NCI-H82 (cell line): ENCODE measurements around the gene LIN52.

Experiments used
- DNase-seq: peaks from one replicate; lab custom pipeline; 2025; lab: John Stamatoyannopoulos, UW

The LIN52 gene

GRCh38 chr14:74237441-74237840 is 152.7 kb downstream of the LIN52 start:
- no peak for DNase-seq

GRCh38 chr14:74238974-74239847 is 154.5 kb downstream of the LIN52 start, which contains the start of gene VSX2:
VSX2 (plus strand) TSS chr14:74239449; CDS start chr14:74239562, 113 bp downstream.
- DNase-seq = peak; percentile 20

DNA sequence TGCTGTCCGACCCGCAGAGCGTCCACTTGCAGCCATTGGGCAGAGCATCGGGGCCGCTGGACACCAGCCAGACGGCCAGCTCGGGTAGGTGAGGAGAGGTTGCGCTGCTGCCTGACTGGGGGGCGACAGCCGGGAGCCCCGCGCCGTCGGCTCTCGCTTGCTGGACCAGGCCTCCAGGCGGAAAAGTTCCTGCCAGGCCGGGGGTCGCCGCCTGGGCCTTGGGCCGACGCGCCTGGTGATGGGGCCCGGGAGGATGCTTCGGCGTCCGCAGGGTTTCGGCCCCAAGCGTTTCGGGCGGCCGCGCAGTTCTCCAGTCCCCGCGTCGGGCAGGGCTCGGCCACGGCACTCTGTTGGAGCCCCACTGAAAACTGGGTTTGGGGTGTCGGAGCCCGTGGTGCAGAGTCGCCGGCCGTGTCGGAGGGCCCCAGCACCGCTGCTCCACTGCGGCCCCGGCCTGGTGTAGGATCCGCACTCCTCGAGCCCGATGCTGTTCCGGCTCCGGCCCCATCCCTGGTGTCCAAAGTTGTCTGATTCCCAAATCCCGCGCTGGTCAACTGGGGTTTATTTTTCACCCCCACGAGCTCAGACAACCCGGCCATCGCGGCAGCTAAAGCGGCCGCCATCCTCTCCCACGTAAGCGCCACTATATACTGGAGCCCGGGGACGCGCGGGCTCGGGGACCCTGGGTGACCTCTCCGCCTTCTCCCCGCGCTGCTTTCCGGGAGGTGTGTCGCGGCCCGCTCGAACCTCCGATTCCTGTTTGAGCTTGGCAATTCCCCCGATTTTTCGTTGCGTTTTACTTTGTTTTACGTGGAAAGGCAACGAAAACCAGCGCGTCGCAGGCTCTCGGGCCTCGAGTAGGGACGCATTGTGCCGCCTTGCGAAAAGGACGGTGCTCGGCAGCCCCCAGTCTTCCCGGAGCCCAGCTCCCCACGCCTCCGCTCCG is 155.4 kb downstream of the LIN52 start:
- no peak for DNase-seq

DNA sequence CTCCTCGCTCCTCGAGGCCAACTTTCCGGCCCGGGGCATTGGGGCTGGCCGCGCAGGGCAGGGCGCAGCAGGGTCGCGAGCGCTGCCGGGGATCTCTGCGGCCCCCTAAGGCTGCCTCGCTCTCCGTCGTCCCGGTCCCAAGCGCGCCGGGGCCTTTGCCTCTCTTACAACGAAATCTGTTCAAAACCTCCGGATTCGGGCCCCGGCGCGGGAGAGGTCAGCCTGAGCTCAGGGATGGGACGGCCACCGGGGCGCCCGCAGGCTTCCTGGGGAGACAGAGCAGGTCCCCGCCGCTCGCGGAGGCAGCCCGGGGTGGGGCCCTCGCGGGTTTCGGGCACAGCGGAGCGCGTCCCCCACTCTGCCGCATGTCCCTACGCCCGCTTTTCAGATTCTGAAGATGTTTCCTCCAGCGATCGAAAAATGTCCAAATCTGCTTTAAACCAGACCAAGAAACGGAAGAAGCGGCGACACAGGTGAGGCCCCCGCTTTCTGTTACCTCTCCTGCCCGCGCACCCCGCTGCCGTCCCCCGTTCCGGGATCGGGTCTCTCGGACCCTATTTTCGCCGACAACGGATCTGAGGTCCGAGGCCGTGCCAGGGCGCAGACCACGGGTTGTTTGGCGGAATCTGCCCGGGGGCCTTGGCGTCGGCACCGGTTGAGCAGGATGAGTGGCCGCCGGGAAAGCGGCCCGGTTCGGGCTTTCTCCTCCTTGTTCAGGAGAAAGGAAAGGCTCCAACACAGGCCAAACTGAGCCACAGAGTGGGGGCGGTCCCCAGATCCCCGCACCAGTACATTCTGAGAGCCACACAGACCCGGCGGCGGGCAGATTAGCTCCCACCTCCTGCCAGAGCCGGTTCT is 156.3 kb downstream of the LIN52 start:
- DNase-seq = peak; percentile 9

DNA sequence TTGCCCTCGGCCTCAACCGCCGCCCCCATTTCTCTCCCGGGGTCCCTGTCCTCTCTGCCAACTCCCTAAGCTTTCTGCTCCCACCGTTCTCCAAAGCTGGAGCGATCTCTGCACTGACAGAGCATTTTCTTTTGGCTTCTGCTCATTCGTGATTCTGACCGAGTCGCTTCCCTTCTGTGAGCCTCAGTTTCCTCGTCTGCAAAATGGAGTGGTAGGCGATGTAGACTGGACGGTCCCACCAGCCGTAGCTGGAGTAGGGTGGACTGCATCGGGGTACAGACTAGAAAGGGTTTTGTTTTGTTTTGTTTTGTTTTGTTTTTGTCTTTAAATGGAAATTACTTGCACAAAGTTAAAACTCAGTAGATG is 156.9 kb downstream of the LIN52 start:
- no peak for DNase-seq

GRCh38 chr14:74242021-74242779 is 157.4 kb downstream of the LIN52 start:
- DNase-seq = no peak

DNA sequence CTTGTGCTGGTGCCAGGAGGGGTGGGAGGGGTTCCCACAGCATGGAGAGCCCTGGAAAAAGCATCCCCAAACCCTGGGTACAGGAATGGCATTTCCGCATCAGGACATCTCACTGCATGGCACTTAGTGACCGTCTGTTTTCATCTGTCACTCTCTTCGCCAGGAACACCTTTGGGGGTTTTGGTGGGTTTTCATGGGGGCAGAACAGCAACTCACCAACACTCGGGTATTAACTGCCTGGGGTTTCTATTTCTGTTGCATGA is 158.0 kb downstream of the LIN52 start:
- no peak for DNase-seq

- DNase-seq = no peak
These were observed 158.3 kb downstream of the LIN52 start for GRCh38 chr14:74243051-74243450.

- DNase-seq = peak; percentile 17
These were observed 159.4 kb downstream of the LIN52 start for GRCh38 chr14:74244115-74244514.

- DNase-seq = peak; percentile 24
These were observed 160.5 kb downstream of the LIN52 start for GRCh38 chr14:74245292-74245691.

DNA sequence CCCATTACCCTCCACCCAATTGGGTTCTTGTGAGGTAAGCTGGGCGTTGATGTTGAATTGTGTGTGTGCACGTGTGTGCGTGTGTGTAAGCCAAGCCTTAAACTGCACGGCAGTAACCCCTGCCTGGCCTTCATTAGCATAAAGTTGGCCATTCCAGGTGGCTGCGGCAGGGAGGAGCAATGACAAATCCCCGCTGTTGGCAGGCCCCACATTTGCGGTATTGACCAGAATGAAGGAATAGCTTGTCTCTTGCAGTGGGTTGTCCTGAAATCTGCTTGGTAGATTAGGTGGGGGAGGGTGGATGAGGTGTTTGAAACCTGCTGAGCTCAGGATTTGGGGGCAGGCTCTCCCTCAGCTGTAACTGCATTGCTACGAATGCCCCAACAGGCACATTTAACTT is 161.8 kb downstream of the LIN52 start:
- peak; percentile 50 for DNase-seq

DNA sequence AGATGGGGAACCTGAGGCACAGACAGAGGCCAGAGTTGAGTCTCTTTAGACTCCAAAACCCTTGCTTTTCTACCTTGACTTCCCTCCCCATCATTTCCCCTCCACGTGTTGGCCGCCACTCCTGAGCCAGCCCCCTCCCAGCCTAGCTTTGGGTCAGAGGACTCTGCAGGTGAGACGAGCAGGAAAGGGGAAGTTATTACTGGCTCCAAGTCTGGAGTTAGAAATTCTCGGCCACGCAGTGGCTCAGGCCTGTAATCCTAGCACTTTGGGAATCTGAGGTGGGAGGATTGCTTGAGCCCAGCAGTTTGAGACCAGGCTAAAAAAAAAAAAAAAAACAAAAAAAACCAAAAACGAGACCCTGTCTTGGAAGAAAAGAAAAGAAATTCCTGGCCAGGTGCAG is 163.3 kb downstream of the LIN52 start:
- no peak for DNase-seq

DNA sequence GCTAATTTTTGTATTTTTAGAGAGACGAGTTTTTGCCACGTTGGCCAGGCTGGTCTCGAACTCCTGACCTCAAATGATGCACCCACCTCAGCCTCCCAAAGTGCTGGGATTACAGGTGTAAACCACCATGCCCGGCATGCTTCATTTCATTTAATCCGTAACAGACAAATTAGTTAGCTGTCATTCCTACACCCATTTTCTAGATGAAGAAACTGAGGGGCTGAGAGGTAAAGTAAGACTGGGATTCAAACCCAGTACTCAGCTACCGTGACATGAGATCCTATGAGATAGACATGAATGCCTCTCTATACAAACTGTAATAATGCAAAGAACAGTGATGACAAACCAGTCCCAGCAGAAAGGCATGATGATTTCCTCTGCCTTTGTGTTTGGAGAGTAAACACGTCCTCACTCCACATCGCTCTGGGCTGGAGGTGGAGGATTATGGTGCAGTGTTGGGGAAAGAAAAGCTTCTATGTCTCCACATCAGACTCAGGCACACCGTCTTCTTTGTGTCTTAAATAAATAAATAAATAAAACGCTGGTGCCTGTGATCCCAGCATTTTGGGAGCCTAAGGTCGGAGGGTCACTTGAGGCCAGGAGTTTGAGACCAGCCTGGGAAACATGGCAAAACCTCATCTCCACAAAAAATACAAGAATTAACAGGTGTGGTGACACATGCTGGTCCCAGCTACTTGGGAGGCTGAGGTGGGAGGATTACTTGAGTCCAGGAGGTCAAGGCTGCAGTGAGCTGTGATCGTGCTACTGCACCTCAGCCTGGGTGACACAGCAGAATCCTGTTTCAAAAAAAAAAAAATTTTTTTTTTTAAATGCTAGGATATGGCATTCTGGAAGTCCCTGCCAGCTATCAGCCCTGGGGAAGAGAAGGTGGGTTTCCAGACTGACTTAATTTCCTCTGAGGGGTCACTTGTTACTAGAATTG is 164.9 kb downstream of the LIN52 start:
- no peak for DNase-seq
